Cardiac muscle cell (in vitro differentiated cells and primary cell): Measurements from ENCODE around the gene IFNLR1. TPM values are rescaled to one million over a fixed set of nuclear protein-coding genes. Genes with fewer than 3 reads are reported as not detected.
A peak's percentile ranks its signal among the peaks of the same experiment; 100 is the strongest.

Experiments
- DNase-seq, 2 donors: peaks; one replicate each; pipeline versions ENCODE4 v3.0.0 to v3.0.0-alpha.2; 2010 to 2017; ENCODE audit warnings: low read depth in 1 of 2, low spot score in 1 of 2
- H3K27ac ChIP-seq: fragments of 200-600 bp; sonication (generic); 2 replicates; pipeline ENCODE4 v1.5.1; 2016
- H3K27me3 ChIP-seq: fragments of 200-600 bp; sonication (generic); 2 replicates; pipeline ENCODE4 v1.6.0; 2016; ENCODE audit warnings: control low read depth
- H3K36me3 ChIP-seq: fragments of 200-600 bp; sonication (generic); 2 replicates; pipeline ENCODE4 v1.5.1; 2016; ENCODE audit warnings: control low read depth
- H3K4me1 ChIP-seq: fragments of 200-600 bp; sonication (generic); 2 replicates; pipeline ENCODE4 v1.8.1; 2017; ENCODE audit warnings: low read depth, mild to moderate bottlenecking, mixed run types
- H3K4me3 ChIP-seq: fragments of 200-600 bp; sonication (generic); 2 replicates; pipeline ENCODE4 v1.5.1; 2016; ENCODE audit warnings: mild to moderate bottlenecking
- H3K9me3 ChIP-seq: fragments of 200-600 bp; sonication (generic); 2 replicates; pipeline ENCODE4 v1.5.1; 2017; ENCODE audit warnings: low read depth, mild to moderate bottlenecking, control low read depth
- polyA plus RNA-seq: library from polyadenylated mRNA; unstranded; fragments of >200 nt; fragmentation: Nextera tagmentation; extraction: Ambion mirVana; gene quantifications from 2 replicates; pipeline ENCODE4 v1.2.1, GENCODE V29; 2016
- total RNA-seq: library from RNA; depleted of rRNA; stranded (reverse); fragments of >200 nt; gene quantifications from 2 replicates; pipeline ENCODE4 v1.2.3, GENCODE V29; 2016
- TF ChIP-seq, protein P1 (sequence below): IDR thresholded peaks from 2 replicates; pipeline ENCODE4 v1.5.1; 2012; ENCODE audit warnings: low read depth, mild to moderate bottlenecking, low read length

The IFNLR1 gene
- total and polyA plus RNA-seq, 2 experiments from 2014 or later, result 3.9 to 15.2 TPM

DNA sequence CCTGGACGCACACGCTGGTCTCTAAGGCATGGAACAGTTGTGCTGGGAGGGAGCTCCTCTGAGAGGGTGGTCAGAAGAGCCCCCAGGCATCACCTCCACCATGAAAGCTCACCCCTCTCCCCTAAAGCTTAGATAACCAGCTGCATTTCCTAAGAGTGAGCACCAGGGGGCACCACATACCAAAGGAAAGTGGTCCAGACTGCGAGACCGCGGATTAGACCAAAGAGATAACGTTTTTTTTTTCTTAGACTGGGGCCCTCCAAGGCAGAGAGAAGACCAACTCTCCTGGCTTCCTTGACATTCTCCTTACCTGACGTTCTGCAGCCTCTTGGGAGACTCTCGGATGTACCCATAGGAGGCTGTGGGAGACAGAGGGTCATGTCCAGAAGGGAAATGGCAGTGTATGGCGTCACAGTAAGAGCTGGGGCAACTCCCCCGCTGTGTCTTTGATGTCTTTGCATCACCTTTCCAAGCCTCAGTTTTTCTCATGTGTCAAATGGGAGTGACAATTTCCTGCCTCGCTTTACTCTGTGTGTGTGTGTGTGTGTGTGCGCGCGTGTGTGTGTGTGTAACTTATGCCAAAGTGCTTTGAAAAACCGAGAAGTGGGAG lies 12.3 kb upstream of the IFNLR1 start:
- no peaks in the 10 kb centered on the region for H3K4me1 ChIP-seq
- DNase-seq, result peak; percentile 68 to 72

DNA sequence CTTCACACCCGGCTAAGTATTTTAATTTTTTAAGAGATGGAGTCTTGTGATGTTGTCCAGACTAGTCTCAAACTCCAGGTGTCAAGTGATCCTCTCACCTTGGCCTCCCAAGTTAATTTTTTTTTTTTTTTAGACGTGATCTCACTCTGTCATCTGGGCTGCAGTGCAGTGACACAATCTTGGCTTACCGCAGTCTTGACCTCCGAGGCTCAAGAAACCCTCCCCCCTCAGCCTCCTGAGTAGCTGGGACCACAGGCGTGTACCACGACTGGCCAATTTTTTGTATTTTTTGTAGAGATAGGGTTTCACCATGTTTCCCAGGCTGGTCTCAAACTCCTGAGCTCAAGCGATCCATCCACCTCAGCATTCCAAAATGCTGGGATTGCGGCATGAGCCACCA lies 11.7 kb upstream of the IFNLR1 start:
- H3K4me3 ChIP-seq, result no peak overlapping the region
- H3K36me3 ChIP-seq, result no peaks in the 10 kb centered on the region
- H3K9me3 ChIP-seq, result no peaks in the 10 kb centered on the region
- H3K4me1 ChIP-seq, result no peaks in the 10 kb centered on the region
- H3K27ac ChIP-seq, result no peak overlapping the region
- no peaks in the 10 kb centered on the region for H3K27me3 ChIP-seq
- TF ChIP-seq, protein P1, sequence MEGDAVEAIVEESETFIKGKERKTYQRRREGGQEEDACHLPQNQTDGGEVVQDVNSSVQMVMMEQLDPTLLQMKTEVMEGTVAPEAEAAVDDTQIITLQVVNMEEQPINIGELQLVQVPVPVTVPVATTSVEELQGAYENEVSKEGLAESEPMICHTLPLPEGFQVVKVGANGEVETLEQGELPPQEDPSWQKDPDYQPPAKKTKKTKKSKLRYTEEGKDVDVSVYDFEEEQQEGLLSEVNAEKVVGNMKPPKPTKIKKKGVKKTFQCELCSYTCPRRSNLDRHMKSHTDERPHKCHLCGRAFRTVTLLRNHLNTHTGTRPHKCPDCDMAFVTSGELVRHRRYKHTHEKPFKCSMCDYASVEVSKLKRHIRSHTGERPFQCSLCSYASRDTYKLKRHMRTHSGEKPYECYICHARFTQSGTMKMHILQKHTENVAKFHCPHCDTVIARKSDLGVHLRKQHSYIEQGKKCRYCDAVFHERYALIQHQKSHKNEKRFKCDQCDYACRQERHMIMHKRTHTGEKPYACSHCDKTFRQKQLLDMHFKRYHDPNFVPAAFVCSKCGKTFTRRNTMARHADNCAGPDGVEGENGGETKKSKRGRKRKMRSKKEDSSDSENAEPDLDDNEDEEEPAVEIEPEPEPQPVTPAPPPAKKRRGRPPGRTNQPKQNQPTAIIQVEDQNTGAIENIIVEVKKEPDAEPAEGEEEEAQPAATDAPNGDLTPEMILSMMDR, result no peak
- no peak for DNase-seq

More for the DNA sequence above, 12.3 kb upstream of the IFNLR1 start:
- no peak overlapping the region for H3K27ac ChIP-seq
- H3K36me3 ChIP-seq, result no peaks in the 10 kb centered on the region
- H3K4me3 ChIP-seq, result no peak overlapping the region
- H3K27me3 ChIP-seq, result no peaks in the 10 kb centered on the region
- no peaks in the 10 kb centered on the region for H3K9me3 ChIP-seq
- TF ChIP-seq, protein P1, result peak; percentile 83

DNA sequence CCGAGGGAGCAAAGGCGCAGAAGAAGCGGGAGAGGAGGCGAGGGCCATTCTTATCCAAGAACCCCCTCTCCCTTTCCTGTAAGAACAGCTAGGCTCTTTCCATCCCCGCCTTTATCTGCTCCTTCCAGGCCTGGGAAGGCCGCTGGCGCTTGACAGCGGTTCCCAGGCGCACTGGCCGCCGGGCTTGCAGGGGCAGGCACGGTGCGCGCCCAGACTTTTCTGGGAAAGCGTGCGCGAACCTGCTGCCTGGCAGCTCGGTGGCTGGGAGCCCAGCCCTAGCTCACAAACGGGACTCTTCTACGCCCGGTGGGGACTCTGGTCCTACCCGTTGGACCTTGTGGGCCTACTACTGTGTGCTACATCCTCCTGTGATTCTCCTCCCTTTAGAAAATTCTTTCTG lies 8.8 kb upstream of the IFNLR1 start:
- H3K36me3 ChIP-seq, result no peaks in the 10 kb centered on the region
- no peak for DNase-seq
- H3K4me1 ChIP-seq, result no peaks in the 10 kb centered on the region
- no peak overlapping the region for H3K27ac ChIP-seq
- no peaks in the 10 kb centered on the region for H3K9me3 ChIP-seq
- no peaks in the 10 kb centered on the region for H3K27me3 ChIP-seq
- TF ChIP-seq, protein P1, result no peak
- H3K4me3 ChIP-seq, result no peak overlapping the region

DNA sequence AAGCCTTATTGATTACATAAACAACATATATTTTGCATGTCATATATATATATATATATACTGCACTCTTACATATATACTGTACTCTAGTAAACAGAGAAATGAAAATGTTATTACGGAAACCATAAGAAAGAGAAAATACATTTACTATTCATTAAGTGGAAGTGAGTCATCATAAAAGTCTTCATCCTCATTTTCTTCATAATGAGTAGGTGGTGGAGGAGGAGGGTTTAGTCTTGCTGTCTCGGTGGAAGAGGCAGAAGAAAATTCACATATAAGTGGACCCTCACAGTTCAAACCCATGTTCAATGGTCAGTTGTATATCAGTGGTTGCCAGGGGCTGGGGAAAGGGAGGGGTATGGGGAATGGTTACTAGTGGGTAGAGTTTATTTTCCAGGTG lies 8.0 kb upstream of the IFNLR1 start:
- Histone ChIP-seq H3K36me3 (no peaks in the 10 kb centered on the region), H3K4me3 (no peak overlapping the region), H3K27me3 (no peaks in the 10 kb centered on the region), H3K27ac (no peak overlapping the region), H3K9me3 (no peaks in the 10 kb centered on the region), H3K4me1 (no peaks in the 10 kb centered on the region)
- no peak for DNase-seq
- TF ChIP-seq, protein P1, result no peak

DNA sequence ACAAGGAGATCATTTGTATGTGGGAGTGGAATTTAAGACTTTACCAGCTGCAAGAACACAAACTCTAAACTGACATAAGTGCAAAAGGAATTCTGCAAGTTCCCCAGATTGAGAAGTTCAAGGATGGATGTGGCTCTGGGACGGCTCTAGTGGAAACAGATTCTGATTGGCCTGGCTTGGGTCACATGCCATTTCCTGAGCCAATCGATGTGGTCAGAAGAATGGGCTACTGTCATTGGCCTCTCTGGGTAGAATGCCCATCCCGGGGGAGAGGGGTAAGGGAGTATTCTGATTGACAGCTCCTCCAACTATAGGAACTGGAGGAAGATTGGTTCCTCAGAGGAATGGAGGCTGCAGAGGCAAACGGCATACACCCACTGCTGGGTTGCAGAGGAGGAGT lies 6.0 kb upstream of the IFNLR1 start:
- Histone ChIP-seq H3K27ac (no peak overlapping the region), H3K4me3 (no peak overlapping the region), H3K4me1 (no peaks in the 10 kb centered on the region), H3K9me3 (no peaks in the 10 kb centered on the region), H3K27me3 (no peaks in the 10 kb centered on the region), H3K36me3 (no peaks in the 10 kb centered on the region)
- TF ChIP-seq, protein P1, result no peak
- peak in 1 of 2 donors; percentile 30 for DNase-seq
